Progenitor cell of endocrine pancreas (in vitro differentiated cells): ENCODE results near the gene SLC25A5. TPM values are rescaled to one million over a fixed set of nuclear protein-coding genes. Genes with fewer than 3 reads are reported as not detected.

ENCODE experiments used
- DNase-seq: peaks from one replicate; pipeline ENCODE4 v3.0.0; 2021; ENCODE audit warnings: low spot score; ENCODE audit not compliant: unreplicated experiment
- H3K27ac Mint-ChIP-seq: 2 replicates; pipeline ENCODE4 v1.8.0; 2021; ENCODE audit warnings: mild to moderate bottlenecking, moderate library complexity, mixed read lengths
- H3K27me3 Mint-ChIP-seq: 2 replicates; pipeline ENCODE4 v1.8.0; 2021; ENCODE audit warnings: mixed read lengths
- H3K36me3 Mint-ChIP-seq: 2 replicates; pipeline ENCODE4 v1.8.0; 2022; ENCODE audit warnings: mixed read lengths; ENCODE audit not compliant: insufficient read depth
- H3K4me1 Mint-ChIP-seq: 2 replicates; pipeline ENCODE4 v1.8.0; 2021; ENCODE audit warnings: low read depth, mixed read lengths
- H3K4me3 Mint-ChIP-seq: 2 replicates; pipeline ENCODE4 v1.8.0; 2021; ENCODE audit warnings: low read depth, mild to moderate bottlenecking, moderate library complexity, mixed read lengths
- H3K9me3 Mint-ChIP-seq: 2 replicates; pipeline ENCODE4 v1.8.0; 2021; ENCODE audit warnings: low read depth, mixed read lengths
- total RNA-seq: library from RNA; stranded (reverse); gene quantifications from 2 replicates; pipeline ENCODE4 v1.2.1, GENCODE V29; 2021
- TF ChIP-seq, protein P1 (sequence below): fragments of 200-600 bp; sonication (generic); IDR thresholded peaks from one replicate; pipeline ENCODE4 v1.5.0; 2021; ENCODE audit warnings: antibody characterized with exemption, mild to moderate bottlenecking; ENCODE audit not compliant: unreplicated experiment

SLC25A5 gene
- total RNA-seq, 1 donor from 2014 or later: 224 TPM

DNA sequence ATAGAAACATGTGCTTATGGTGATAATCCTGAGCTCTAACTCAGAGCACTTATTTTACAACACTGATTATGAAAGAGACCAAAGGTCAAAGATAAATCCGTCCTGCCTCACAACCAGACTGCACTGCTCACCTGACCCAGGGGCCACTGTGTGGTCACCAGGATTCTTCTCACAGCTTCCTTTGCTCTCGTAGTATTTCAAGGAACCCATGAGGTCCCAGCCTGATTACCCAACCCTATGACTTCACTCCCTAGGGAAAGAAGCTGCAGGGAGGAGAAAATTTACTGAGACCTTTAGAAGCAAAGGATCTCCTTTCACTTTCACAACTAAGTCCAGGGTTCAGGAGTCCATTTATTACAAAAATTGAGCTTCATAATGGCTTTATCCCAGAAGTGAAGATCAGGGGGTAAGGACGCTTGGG lies 9.6 kb downstream of the SLC25A5 start:
- no peaks in the 10 kb centered on the region for H3K36me3 Mint-ChIP-seq
- H3K4me1 Mint-ChIP-seq: peaks cover 14% of the 10 kb centered on the region
- H3K27me3 Mint-ChIP-seq: no peaks in the 10 kb centered on the region
- H3K9me3 Mint-ChIP-seq: peaks cover 8% of the 10 kb centered on the region
- TF ChIP-seq, protein P1, sequence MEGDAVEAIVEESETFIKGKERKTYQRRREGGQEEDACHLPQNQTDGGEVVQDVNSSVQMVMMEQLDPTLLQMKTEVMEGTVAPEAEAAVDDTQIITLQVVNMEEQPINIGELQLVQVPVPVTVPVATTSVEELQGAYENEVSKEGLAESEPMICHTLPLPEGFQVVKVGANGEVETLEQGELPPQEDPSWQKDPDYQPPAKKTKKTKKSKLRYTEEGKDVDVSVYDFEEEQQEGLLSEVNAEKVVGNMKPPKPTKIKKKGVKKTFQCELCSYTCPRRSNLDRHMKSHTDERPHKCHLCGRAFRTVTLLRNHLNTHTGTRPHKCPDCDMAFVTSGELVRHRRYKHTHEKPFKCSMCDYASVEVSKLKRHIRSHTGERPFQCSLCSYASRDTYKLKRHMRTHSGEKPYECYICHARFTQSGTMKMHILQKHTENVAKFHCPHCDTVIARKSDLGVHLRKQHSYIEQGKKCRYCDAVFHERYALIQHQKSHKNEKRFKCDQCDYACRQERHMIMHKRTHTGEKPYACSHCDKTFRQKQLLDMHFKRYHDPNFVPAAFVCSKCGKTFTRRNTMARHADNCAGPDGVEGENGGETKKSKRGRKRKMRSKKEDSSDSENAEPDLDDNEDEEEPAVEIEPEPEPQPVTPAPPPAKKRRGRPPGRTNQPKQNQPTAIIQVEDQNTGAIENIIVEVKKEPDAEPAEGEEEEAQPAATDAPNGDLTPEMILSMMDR: no peak
- H3K27ac Mint-ChIP-seq: no peak overlapping the region
- no peak for DNase-seq
- H3K4me3 Mint-ChIP-seq: no peak overlapping the region

DNA sequence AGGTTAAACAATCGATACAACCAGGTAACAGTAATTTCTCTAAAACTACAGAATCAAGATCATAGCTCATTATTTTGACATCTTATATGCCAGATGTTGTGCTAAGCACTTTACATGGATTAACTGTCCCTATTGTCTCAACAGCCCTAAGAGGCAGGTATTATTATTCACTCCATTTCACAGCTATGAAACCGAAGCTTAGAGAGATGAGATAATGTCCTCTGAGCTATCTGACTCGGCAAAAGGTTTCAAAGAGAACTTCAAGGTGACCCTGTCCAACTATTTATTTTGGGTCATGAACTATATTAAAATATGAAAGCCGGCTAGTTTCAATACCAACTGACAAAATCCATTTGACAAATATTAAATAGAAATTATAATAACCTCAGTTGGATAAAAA lies 10.3 kb downstream of the SLC25A5 start:
- Mint-ChIP-seq H3K4me1 (peaks cover 14% of the 10 kb centered on the region), H3K4me3 (no peak overlapping the region), H3K9me3 (peaks cover 13% of the 10 kb centered on the region), H3K27ac (no peak overlapping the region), H3K27me3 (peaks cover 4% of the 10 kb centered on the region), H3K36me3 (no peaks in the 10 kb centered on the region)
- TF ChIP-seq, protein P1: no peak
- DNase-seq: no peak

DNA sequence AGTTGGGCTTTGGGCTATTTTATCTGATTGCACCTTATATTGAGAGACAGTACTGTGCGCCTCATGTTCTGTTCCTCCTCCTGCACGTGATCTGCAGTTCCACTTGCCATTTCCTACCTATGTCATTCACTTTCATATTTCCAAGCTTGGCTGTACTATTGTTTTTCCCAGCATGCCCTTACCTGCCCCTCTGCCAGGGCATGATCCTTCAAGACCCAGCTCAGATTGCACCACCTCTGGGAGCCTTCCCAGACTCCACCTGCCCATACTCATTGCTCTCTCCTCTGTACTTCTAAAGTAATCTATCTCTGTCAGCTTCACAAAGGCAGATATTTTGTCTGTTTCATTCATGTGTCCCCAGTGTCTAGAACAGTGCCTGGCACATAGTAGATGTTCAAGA lies 11.6 kb downstream of the SLC25A5 start:
- no peak for DNase-seq
- TF ChIP-seq, protein P1: no peak
- Mint-ChIP-seq H3K27ac (no peak overlapping the region), H3K36me3 (no peaks in the 10 kb centered on the region), H3K4me1 (peaks cover 14% of the 10 kb centered on the region), H3K27me3 (peaks cover 7% of the 10 kb centered on the region), H3K4me3 (no peak overlapping the region), H3K9me3 (peaks cover 16% of the 10 kb centered on the region)

DNA sequence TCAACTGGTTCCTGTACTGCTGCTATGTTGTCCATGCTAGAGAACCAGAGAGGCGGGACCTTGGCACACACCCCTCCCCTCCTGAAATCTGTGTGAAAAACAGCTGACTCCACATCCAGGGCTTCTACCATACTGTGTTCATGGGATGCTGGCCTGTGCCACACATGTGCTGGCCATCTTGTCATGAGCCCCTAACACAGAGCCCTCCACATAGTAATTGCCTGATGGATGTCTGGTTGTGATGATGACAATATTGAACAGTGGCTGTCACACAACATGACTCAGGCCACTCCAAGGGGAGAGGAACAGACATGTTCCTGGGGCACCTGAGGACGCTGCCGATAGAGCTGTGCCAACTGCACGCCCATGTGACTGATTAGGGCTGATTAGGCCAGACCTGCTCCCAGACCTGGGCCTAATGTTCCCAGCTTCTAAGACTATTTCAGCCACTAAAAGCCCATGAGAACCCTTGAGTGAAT lies 13.1 kb downstream of the SLC25A5 start:
- Mint-ChIP-seq H3K9me3 (peaks cover 21% of the 10 kb centered on the region), H3K4me3 (no peak overlapping the region), H3K27me3 (peaks cover 7% of the 10 kb centered on the region), H3K4me1 (peaks cover 10% of the 10 kb centered on the region), H3K36me3 (no peaks in the 10 kb centered on the region), H3K27ac (no peak overlapping the region)
- TF ChIP-seq, protein P1: no peak
- DNase-seq: no peak

DNA sequence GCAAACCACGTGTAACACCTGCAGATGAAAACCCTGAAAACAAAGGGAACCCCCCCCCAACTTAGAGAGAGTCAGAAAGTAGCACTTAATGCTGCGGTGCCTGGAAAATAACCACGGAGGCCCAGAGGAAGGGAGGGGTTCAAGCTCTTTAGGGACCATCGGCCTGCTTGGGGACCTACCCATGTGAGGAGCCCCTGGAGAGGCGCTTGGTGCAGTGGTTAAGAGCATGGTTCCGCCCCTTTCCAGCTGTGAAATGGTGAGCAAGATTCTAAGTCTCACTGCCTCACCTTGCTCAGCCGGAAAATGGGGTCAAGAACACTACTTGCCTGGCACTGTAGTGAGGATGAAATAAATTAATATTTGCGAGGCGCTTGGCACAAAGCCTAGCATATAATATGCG lies 13.8 kb downstream of the SLC25A5 start:
- Mint-ChIP-seq H3K36me3 (no peaks in the 10 kb centered on the region), H3K9me3 (peaks cover 21% of the 10 kb centered on the region)

More for the DNA sequence above, 13.8 kb downstream of the SLC25A5 start:
- TF ChIP-seq, protein P1: no peak
- H3K27ac Mint-ChIP-seq: no peak overlapping the region
- peaks cover 7% of the 10 kb centered on the region for H3K27me3 Mint-ChIP-seq
- H3K4me1 Mint-ChIP-seq: peaks cover 8% of the 10 kb centered on the region
- no peak for DNase-seq
- peak overlapping the region; percentile 67 for H3K4me3 Mint-ChIP-seq
